Mesodermal cell (in vitro differentiated cells): ENCODE data around the gene KREMEN2.

Source experiments
- H3K27ac ChIP-seq: 2 replicates; pipeline ENCODE4 v1.7.0; 2013; ENCODE audit warnings: mild to moderate bottlenecking, low read depth, low read length, moderate library complexity; ENCODE audit not compliant: severe bottlenecking
- H3K36me3 ChIP-seq: 2 replicates; pipeline ENCODE4 v1.7.1; 2013; ENCODE audit warnings: mild to moderate bottlenecking, low read length, moderate library complexity; ENCODE audit not compliant: control insufficient read depth, insufficient read depth
- H3K4me1 ChIP-seq: one replicate; pipeline ENCODE4 v1.7.1; 2013; ENCODE audit warnings: mild to moderate bottlenecking, low read length; ENCODE audit not compliant: insufficient read depth, control insufficient read depth, poor library complexity, severe bottlenecking
- H3K4me3 ChIP-seq: 2 replicates; pipeline ENCODE4 v1.7.0; 2013; ENCODE audit warnings: low read length, control low read depth, mild to moderate bottlenecking; ENCODE audit not compliant: insufficient read depth, poor library complexity, severe bottlenecking; ENCODE audit errors: extremely low read depth
- H3K9me3 ChIP-seq: 2 replicates; pipeline ENCODE4 v1.7.1; 2013; ENCODE audit warnings: mild to moderate bottlenecking, low read length, moderate library complexity; ENCODE audit not compliant: control insufficient read depth
- WGBS, 2 experiments: methylation state at CpG; one replicate each; pipeline ENCODE4 v1.1.5; 2013; ENCODE audit warnings: missing lambda C conversion rate in 2 of 2; ENCODE audit not compliant: insufficient coverage in 2 of 2; 5-methylcytosine and 5-hydroxymethylcytosine counted together

KREMEN2 gene

DNA sequence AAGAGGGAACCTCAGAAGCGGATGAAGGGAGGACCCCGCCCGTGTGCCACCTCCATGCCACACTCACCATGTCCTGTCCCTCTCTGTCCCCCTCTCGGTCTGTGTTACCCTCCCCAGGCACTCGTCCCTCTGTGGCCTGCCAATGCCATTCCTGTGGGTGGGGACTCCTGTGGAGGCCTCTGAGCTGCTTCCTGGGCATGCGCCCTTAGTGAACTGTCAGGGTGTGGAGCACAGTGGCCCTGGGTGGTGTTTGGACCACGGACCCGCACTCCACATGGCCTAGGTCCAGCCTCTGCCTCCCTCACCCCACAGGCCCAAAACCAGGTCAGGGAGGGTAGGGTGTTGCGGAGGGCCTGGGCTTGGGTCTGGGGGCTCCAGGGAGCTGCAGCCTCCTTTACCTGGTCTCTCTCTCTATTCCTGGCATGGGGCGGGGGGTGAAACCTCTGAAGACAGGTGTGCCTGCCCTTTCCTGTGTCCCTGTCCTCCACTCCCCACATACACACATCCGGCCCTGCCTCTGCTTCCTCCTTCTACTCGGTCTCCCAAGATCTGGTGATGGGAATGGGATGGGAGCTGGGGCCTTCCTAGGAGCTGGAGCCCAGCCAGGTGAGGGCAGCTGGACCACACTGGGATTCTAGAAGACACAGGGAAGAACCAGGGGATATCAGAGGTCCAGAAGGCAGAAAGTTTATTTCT lies 27.6 kb downstream of the KREMEN2 start:
- Histone ChIP-seq H3K36me3 (no peaks in the 10 kb centered on the region), H3K4me1 (no peaks in the 10 kb centered on the region), H3K9me3 (no peaks in the 10 kb centered on the region), H3K27ac (no peak overlapping the region), H3K4me3 (no peak overlapping the region)
- 89 to 95% methylated on average over 3 to 8 of the region's 12 CpGs for WGBS, 2 experiments

DNA sequence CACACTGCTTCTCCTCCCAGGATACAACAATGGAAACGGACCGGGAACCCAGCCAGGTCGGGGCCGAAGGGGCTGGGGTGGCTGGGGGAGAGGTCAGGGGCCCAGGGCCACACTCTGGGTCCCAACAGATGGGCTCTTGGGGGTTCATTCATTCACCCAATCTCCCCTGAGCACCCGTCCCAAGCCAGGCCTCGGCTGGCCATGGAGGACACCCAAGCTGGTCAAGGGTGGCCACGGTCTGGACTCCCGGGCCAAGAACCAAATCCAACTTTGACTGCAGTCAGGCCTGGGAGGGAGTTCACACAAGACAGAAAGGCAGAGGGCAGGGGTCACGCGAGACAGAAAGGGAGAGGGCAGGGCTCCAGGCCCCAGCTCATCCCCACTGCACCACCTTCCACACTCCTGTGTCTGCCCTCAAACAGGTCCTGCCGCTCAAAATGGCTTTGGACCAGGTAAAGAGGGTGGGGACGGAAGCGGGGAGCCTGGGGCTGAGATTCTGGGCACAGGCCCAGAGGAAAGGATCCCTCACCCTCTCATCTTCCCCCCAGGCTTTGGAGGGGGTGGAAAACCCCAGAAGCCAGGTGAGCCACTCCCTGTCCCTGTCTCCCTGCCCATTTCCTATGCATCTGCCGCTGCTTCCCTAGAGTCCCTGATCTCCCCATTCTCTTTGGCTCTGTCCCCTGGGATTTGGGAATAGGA lies 28.5 kb downstream of the KREMEN2 start:
- Histone ChIP-seq H3K9me3 (no peaks in the 10 kb centered on the region), H3K4me3 (no peak overlapping the region), H3K27ac (no peak overlapping the region), H3K4me1 (no peaks in the 10 kb centered on the region), H3K36me3 (no peaks in the 10 kb centered on the region)
- WGBS, 2 experiments, result 95 to 96% methylated on average over 6 to 7 of the region's 14 CpGs

DNA sequence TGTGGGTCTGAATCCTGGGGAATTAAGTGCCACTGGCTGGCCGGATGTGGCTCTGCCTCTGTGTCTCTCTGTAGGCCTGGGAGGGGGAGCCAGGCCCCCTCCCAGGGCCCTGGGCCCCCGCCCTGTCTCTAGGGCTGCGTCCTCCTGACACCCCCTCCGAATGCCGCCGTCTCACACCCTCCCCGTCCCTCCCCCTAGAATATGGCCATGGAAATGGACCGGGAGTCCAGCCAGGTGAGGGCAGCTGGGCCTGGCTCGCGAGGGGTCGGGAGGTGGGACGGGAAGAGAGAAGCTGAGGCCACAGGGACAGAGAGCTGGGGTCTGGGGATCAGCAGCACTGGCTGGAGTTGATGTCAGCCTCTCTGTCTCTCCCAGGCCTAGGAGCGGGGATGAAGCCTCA lies 32.2 kb downstream of the KREMEN2 start:
- H3K4me3 ChIP-seq, result no peak overlapping the region
- no peaks in the 10 kb centered on the region for H3K36me3 ChIP-seq
- no peak overlapping the region for H3K27ac ChIP-seq
- H3K4me1 ChIP-seq, result no peaks in the 10 kb centered on the region
- no peaks in the 10 kb centered on the region for H3K9me3 ChIP-seq
- WGBS, 2 experiments, result 85 to 89% methylated on average over 4 to 12 of the region's 13 CpGs

DNA sequence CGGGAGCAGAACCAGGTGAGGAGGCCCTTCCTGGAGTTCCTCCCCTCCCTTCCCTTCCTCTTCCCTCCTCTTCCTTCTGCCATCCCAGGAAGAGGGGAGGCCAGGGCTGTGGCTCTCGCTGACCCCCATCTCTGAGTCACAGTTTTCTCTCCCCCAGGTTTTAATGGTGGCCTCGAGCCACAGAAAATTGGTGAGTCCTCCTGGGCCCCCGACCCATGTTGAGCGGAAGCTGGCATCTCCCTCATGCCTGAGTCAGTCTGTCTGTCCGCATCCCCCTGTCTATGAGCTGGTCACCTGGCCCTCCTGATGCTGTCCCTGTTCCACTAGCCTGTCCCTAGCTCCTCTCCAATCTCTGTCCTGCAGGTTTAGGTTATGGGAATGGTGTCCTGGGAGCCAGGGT lies 35.9 kb downstream of the KREMEN2 start:
- Histone ChIP-seq H3K4me1 (no peaks in the 10 kb centered on the region), H3K9me3 (no peaks in the 10 kb centered on the region), H3K4me3 (no peak overlapping the region), H3K27ac (no peak overlapping the region), H3K36me3 (no peaks in the 10 kb centered on the region)
- 93 to 96% methylated on average over 5 to 6 of the region's 6 CpGs for WGBS, 2 experiments

DNA sequence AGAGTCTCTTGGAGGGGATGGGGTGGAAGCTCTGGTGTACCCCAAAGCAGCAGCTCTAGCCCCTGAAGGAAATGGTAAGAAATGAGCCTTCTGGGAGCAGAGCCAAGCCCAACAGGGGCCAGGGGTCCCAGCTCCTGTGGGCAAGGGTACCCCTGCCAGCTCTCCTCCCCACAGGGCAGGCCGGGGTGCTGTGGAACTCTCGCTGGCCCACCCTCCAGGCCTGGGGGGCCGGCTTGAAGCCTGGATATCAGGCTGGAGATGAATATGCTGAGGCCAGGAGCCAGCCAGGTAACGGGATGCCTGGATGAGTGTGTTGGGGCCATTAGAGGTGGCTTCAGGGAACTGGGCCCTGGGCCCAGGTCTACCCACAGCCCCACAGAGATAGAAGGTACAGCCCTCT lies 36.5 kb downstream of the KREMEN2 start:
- no peaks in the 10 kb centered on the region for H3K9me3 ChIP-seq
- H3K36me3 ChIP-seq, result no peaks in the 10 kb centered on the region
- 67 to 90% methylated on average over 1 to 2 of the region's 4 CpGs for WGBS, 2 experiments
- H3K4me1 ChIP-seq, result no peaks in the 10 kb centered on the region
- H3K27ac ChIP-seq, result no peak overlapping the region
- no peak overlapping the region for H3K4me3 ChIP-seq

DNA sequence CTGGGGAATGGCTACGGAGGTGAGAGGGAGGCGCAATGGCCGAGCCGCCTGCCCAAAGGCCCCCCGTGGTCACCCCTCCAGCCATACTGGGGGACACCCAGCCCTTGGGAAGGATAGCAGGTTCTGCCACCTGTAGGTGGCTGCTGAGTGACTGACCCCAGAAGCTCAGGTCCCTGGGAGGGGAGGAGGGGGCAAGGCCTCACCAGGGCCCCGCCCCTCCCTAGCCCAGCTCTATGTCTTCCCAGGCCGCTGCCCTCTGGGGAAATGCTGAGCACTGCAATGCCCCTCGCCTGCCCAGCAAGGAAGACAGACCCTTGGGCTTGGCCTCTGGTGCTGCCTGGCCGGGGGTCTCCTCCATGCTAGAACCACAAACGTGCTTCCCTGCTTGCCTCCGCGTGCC lies 37.2 kb downstream of the KREMEN2 start:
- Histone ChIP-seq H3K36me3 (no peaks in the 10 kb centered on the region), H3K9me3 (no peaks in the 10 kb centered on the region), H3K4me1 (no peaks in the 10 kb centered on the region), H3K27ac (no peak overlapping the region), H3K4me3 (no peak overlapping the region)
- WGBS, 2 experiments, result 78 to 85% methylated on average over 7 to 8 of the region's 12 CpGs

DNA sequence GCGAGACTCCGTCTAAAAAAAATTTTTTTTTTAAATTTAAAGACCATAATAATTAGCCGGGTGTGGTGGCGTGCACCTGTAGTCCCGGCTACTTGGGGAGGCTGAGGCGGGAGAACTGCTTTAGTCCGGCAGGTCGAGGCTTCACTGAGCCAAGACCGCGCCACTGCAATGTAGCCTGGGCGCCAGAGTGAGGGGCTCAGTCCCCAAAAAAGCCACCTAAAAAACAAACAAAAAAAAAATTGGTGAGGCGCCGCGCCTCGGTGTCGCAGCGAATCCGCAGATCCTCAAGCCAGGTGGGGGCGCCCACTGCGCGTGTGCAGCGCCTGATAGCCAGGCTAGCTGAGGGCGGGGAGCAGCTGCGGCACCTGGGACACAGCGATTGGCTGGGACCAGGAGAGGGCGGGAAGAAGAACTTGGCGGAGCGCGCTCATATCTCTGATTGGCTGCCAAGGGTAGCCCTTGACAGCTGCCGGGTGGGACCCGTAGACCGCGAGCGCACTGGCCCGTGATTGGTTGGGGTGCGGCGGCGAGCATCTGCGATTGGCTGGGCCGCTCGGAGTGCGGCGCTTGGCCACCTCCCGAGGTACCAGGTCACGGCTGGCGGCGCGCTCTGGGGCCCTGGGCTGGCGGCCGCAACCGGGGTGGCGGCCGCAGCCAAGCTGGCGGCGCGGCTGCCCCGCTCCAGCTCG lies 39.7 kb downstream of the KREMEN2 start:
- WGBS, 2 experiments, result 6 to 7% methylated on average over 38 to 43 of the region's 58 CpGs
- peaks cover 18% of the 10 kb centered on the region for H3K4me1 ChIP-seq
- H3K27ac ChIP-seq, result no peak overlapping the region
- H3K9me3 ChIP-seq, result no peaks in the 10 kb centered on the region
- H3K4me3 ChIP-seq, result no peak overlapping the region
- H3K36me3 ChIP-seq, result no peaks in the 10 kb centered on the region

DNA sequence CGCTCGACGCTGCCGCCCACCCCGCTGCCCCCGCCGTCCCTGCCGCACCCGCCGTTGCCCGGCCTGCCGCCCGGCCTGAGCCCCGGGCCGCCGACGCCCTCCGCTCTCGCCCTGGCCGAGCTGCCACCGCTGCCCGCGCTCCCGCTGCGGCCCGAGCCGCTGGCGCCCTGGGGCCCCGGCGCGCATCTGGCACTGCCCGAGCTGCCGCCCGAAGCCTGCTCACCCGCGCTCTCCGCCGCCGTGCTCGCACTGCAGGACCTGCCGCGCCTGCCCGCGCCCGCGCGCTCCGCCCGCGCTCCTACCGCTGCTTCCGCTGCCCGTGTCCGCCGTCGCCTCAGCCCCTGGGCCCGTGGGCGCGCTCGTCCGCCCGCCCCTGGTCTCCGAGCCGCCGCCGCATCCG lies 40.2 kb downstream of the KREMEN2 start:
- Histone ChIP-seq H3K4me3 (no peak overlapping the region), H3K9me3 (no peaks in the 10 kb centered on the region), H3K27ac (no peak overlapping the region), H3K36me3 (no peaks in the 10 kb centered on the region), H3K4me1 (peaks cover 20% of the 10 kb centered on the region)
- 0 to 1% methylated on average over 37 to 60 of the region's 67 CpGs for WGBS, 2 experiments

DNA sequence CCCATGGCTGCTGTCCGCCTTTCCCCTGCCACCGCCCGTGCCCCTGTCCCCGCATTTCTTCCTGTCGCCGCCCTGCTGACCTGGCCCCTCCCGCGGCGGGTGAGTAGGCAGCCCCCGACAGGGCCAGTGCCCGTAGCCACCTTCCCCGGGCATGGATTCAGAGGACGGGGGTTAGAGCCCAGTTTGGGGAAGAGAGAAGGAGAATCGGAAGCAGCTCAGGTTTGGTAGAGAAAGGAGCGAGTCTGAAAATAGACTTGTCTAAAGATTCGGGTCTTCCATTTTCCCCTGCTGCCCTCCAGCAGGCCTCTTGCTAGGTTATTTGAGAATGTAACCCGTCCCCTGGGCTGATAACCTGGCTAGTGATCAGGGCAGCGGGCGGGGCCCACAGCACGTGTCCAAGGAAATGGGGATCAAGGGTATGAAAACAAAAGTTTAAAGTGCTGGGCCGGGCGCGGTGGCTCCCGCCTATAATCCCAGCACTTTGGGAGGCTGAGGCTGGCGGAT lies 40.8 kb downstream of the KREMEN2 start:
- Histone ChIP-seq H3K4me3 (peak overlapping the region; percentile 18), H3K36me3 (no peaks in the 10 kb centered on the region), H3K9me3 (no peaks in the 10 kb centered on the region), H3K27ac (no peak overlapping the region), H3K4me1 (peaks cover 25% of the 10 kb centered on the region)
- WGBS, 2 experiments, result 3 to 6% methylated on average over 12 to 20 of the region's 25 CpGs

DNA sequence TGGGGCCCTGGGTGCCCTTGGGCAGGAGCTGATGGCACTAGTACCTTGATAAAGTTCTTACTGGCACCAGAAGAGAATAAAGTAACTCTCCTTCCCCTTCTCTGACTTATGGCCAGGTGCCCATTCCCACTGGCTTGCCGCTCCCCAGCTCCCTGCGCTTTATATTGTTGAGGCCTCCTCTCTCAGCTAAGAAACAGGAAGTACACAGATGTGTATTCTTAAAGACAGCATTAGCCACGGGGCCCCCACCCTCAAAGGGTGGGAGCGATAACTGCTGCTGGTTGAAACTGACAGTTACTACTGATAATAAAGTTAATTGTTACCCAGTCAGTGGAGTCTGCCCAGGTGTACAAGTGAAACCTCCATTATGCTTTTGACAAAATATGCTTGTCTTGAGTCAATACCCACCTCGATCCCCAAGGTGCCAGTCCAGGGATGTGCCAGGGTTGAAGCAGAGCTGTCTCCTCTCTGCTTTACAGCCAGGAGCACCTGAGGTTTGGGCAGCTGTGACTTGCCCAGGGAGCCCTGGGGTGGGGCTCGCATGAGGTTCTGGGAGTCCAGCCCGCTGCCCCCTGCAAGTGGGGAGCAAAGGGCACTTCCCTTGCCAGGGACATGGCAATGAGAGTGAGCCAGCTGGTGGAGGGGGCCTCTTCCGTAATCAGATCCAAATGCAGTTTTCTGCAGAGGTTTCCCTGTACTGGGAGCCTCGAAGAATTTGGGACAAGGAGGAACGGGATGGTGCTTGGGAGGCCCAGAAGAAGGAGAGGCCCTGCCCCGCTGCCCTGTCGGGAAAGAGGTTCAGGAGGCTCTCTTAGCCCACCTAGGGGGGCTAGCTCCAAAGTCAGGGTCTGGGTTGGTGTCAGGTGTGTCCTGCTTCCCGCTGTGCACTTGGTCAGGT lies 43.2 kb downstream of the KREMEN2 start:
- Histone ChIP-seq H3K36me3 (no peaks in the 10 kb centered on the region), H3K27ac (no peak overlapping the region), H3K4me3 (no peak overlapping the region), H3K4me1 (peaks cover 31% of the 10 kb centered on the region), H3K9me3 (no peaks in the 10 kb centered on the region)
- 60% methylated on average over 12 to 13 of the region's 13 CpGs for WGBS, 2 experiments
